K562 (cell line): ENCODE measurements around the gene STK26. TPM values are rescaled to one million over a fixed set of nuclear protein-coding genes. Genes with fewer than 3 reads are reported as not detected.

Experiments used
- ATAC-seq: fragments of 200-7000 bp; cut with Tn5 transposase; 3 replicates; pipeline ENCODE4 v1.9.1; 2020; ENCODE audit warnings: moderate library complexity
- BruUV-seq: library from RNA; stranded (reverse); fragments of 400-500 nt; replicated peaks from 2 replicates; lab custom pipeline; 2021; lab: Mats Ljungman, UMichigan
- CTCF ChIA-PET: fragments of 300-600 bp; formaldehyde crosslinking; extraction: SDS; loops from one replicate; lab custom pipeline; 2021; ENCODE audit warnings: low intra/inter-chr PET ratio; lab: Yijun Ruan, JAX
- POLR2A ChIA-PET: fragments of 300-600, 350-650 bp; sonication (Branson Sonifier 250); formaldehyde crosslinking; extraction: SDS; loops from one replicate; lab custom pipeline; 2021; ENCODE audit warnings: antibody characterized with exemption, inconsistent platforms; lab: Yijun Ruan, JAX
- DNase-seq, 4 experiments: peaks; one replicate each; pipeline versions ENCODE4 v3.0.0 to v3.0.0-alpha.2; 2011 to 2018; ENCODE audit warnings: low spot score in 3 of 4, mixed read lengths in 3 of 4; ENCODE audit errors: extremely low read depth in 1 of 4
- FAIRE-seq: peaks from 2 replicates; lab custom pipeline; 2011; peaks lifted over from hg19 to GRCh38; lab: Jason Lieb, UNC
- H2AFZ ChIP-seq: 2 replicates; pipeline ENCODE4 v1.6.0; 2011; ENCODE audit warnings: low read depth, low read length, control low read depth, inconsistent platforms
- H3K27ac ChIP-seq: fragments of 200-600 bp; 3 replicates; pipeline ENCODE4 v1.8.0; 2011; ENCODE audit warnings: low read depth, mild to moderate bottlenecking, control low read depth, inconsistent platforms, low read length, moderate library complexity, mixed read lengths; ENCODE audit errors: extremely low read depth
- H3K27me3 ChIP-seq, 2 experiments: fragments of 300-600 bp in 1 of 2; 2 replicates in 1 of 2; 3 replicates in 1 of 2; pipeline versions ENCODE4 v1.6.0 to v1.8.0; 2011; ENCODE audit warnings: inconsistent platforms in 2 of 2, low read length in 2 of 2, mild to moderate bottlenecking in 1 of 2, mixed read lengths in 1 of 2, moderate library complexity in 1 of 2; ENCODE audit not compliant: control insufficient read depth in 2 of 2, insufficient read depth in 2 of 2
- H3K36me3 ChIP-seq: fragments of 300-600 bp; 3 replicates; pipeline ENCODE4 v1.8.0; 2011; ENCODE audit warnings: mild to moderate bottlenecking, low read length, inconsistent platforms; ENCODE audit not compliant: control insufficient read depth, insufficient read depth
- H3K4me1 ChIP-seq, 2 experiments: fragments of 200-600 bp in 1 of 2; replicated peaks in 1 of 2; 2 replicates in 1 of 2; 3 replicates in 1 of 2; pipeline versions ENCODE4 v1.5.1 to v1.8.0; 2011; ENCODE audit warnings: inconsistent platforms in 2 of 2, low read length in 2 of 2, mild to moderate bottlenecking in 1 of 2, mixed read lengths in 1 of 2, moderate library complexity in 1 of 2; ENCODE audit not compliant: control insufficient read depth in 2 of 2, insufficient read depth in 2 of 2
- H3K4me2 ChIP-seq: 2 replicates; pipeline ENCODE4 v1.6.1; 2011; ENCODE audit warnings: low read length, control low read depth, inconsistent platforms, mixed read lengths; ENCODE audit not compliant: insufficient read depth
- H3K4me3 ChIP-seq: fragments of 200-600 bp; sonication (generic), shearing (Covaris generic); 2 replicates; pipeline ENCODE4 v1.5.1; 2016; ENCODE audit warnings: control low read depth, inconsistent platforms
- H3K79me2 ChIP-seq: fragments of 200-600 bp; 3 replicates; pipeline ENCODE4 v1.8.0; 2011; ENCODE audit warnings: low read length, inconsistent platforms; ENCODE audit not compliant: control insufficient read depth, insufficient read depth
- H3K9ac ChIP-seq, 2 experiments: 2 replicates each; pipeline versions ENCODE4 v1.6.0 to v1.6.1; 2011; ENCODE audit warnings: low read depth in 2 of 2, low read length in 2 of 2, control low read depth in 1 of 2, inconsistent platforms in 1 of 2, mild to moderate bottlenecking in 1 of 2, mixed read lengths in 1 of 2; ENCODE audit not compliant: insufficient read depth in 1 of 2
- H3K9me1 ChIP-seq: one replicate; pipeline ENCODE4 v1.6.0; 2011; ENCODE audit warnings: inconsistent platforms, mild to moderate bottlenecking, low read length, moderate library complexity; ENCODE audit not compliant: control insufficient read depth, insufficient read depth
- H3K9me3 ChIP-seq: replicated peaks from 2 replicates; pipeline ENCODE4 v1.5.1; 2011; ENCODE audit warnings: low read depth, low read length, inconsistent platforms; ENCODE audit not compliant: control insufficient read depth, insufficient read depth
- H4K20me1 ChIP-seq: replicated peaks from 2 replicates; pipeline ENCODE4 v1.6.1; 2011; ENCODE audit warnings: low read length, inconsistent platforms, mixed read lengths; ENCODE audit not compliant: control insufficient read depth, insufficient read depth
- BRD9 ChIP-seq: fragments of 450-650 bp; IDR thresholded peaks from 2 replicates; pipeline ENCODE4 v1.6.1; 2018; ENCODE audit warnings: low read depth; ENCODE audit not compliant: partially characterized antibody
- CREB1 ChIP-seq, 2 experiments: sonication (generic) in 1 of 2; formaldehyde crosslinking in 1 of 2; IDR thresholded peaks; 2 replicates each; pipeline versions ENCODE4 v1.6.1 to v1.8.0; 2012 to 2022; ENCODE audit warnings: inconsistent platforms in 1 of 2, mild to moderate bottlenecking in 1 of 2, missing genetic modification reagents in 1 of 2, moderate library complexity in 1 of 2
- EWSR1 ChIP-seq: fragments of 450-650 bp; IDR thresholded peaks from 2 replicates; pipeline ENCODE4 v1.6.1; 2018; ENCODE audit warnings: borderline replicate concordance, mild to moderate bottlenecking, low read depth, moderate library complexity; ENCODE audit not compliant: partially characterized antibody
- FOXJ2 ChIP-seq: fragments of 200-800 bp; sonication (Bioruptor generic); IDR thresholded peaks from 2 replicates; pipeline ENCODE4 v1.6.1; 2016; ENCODE audit warnings: missing genetic modification characterization, missing compliant biosample characterization
- GATAD2A ChIP-seq: fragments of 450-650 bp; IDR thresholded peaks from 2 replicates; pipeline ENCODE4 v1.6.1; 2017
- HNRNPUL1 ChIP-seq: fragments of 200-400 bp; formaldehyde crosslinking; IDR thresholded peaks from 2 replicates; pipeline ENCODE4 v1.6.1; 2017; ENCODE audit warnings: low read length
- JUNB ChIP-seq: fragments of 450-650 bp; formaldehyde crosslinking; conservative IDR thresholded peaks from 2 replicates; pipeline ENCODE4 v1.4.0; 2020; ENCODE audit warnings: mild to moderate bottlenecking
- MTF1 ChIP-seq: fragments of 250-450 bp; sonication (Bioruptor Pico); IDR thresholded peaks from 2 replicates; pipeline ENCODE4 v1.9.0; 2021; ENCODE audit warnings: moderate library complexity, mild to moderate bottlenecking, inconsistent platforms, borderline replicate concordance
- PCBP2 ChIP-seq: fragments of 200-400 bp; formaldehyde crosslinking; IDR thresholded peaks from 2 replicates; pipeline ENCODE4 v1.6.1; 2018; ENCODE audit warnings: low read length, low read depth, mild to moderate bottlenecking, moderate library complexity; ENCODE audit not compliant: poor library complexity, severe bottlenecking
- SRSF3 ChIP-seq: fragments of 200-400 bp; formaldehyde crosslinking; IDR thresholded peaks from 2 replicates; pipeline ENCODE4 v1.6.1; 2016; ENCODE audit warnings: mild to moderate bottlenecking, low read length, moderate library complexity; ENCODE audit not compliant: insufficient read depth
- TAL1 ChIP-seq: fragments of 450-650 bp; IDR thresholded peaks from 2 replicates; pipeline ENCODE4 v1.6.1; 2016; ENCODE audit warnings: mild to moderate bottlenecking
- TEAD1 ChIP-seq, 2 experiments: fragments of 450-650 bp in 1 of 2; sonication (generic) in 1 of 2; formaldehyde crosslinking; IDR thresholded peaks; 2 replicates each; pipeline versions ENCODE4 v1.4.0 to v1.8.0; 2020 to 2022; ENCODE audit warnings: mild to moderate bottlenecking in 2 of 2, missing genetic modification reagents in 1 of 2
- WGBS: fragments of 100-300 bp; shearing (Covaris generic); methylation state at CpG from one replicate; pipeline ENCODE4 v1.1.6; 2016; ENCODE audit warnings: low coverage, mixed read lengths; ENCODE audit not compliant: insufficient coverage; ENCODE audit errors: missing lambda C conversion rate; 5-methylcytosine and 5-hydroxymethylcytosine counted together
- in situ Hi-C: fragments of 300-500 bp; cut with MboI; formaldehyde crosslinking; loops from 4 replicates; pipeline ENCODE4 v1.15.0; 2018; ENCODE audit warnings: inconsistent platforms, mixed read lengths
- intact Hi-C: fragments of 100-400 bp; cut with micrococcal nuclease; formaldehyde crosslinking; loops from 2 replicates; pipeline ENCODE4 v1.14.2; 2022
- polyA plus RNA-seq, 8 experiments: library from polyadenylated mRNA; depleted of rRNA in 4 of 8; stranded (reverse) in 5 of 8; unstranded in 3 of 8; fragments of >200 nt; fragmentation: Nextera tagmentation in 2 of 8; fragmentation: Illumina TruSeq in 1 of 8; extraction: Ambion mirVana in 2 of 8; extraction: Trizol in 1 of 8; gene quantifications; 2 replicates each; pipeline versions ENCODE4 v1.2.1 to v1.2.3, GENCODE V29; 2011 to 2014; ENCODE audit warnings: inconsistent platforms in 1 of 8, missing spikeins in 1 of 8
- total RNA-seq, 7 experiments: library from RNA; depleted of rRNA in 6 of 7; stranded (reverse); fragments of >200 nt in 6 of 7; fragmentation: Illumina TruSeq in 2 of 7; extraction: Trizol in 2 of 7; gene quantifications; 2 replicates each; pipeline versions ENCODE4 v1.2.1 to v1.2.3, GENCODE V29; 2011 to 2021; ENCODE audit warnings: low replicate concordance in 1 of 7
- TF ChIP-seq, protein P1 (sequence below): fragments of 450-650 bp; IDR thresholded peaks from 2 replicates; pipeline ENCODE4 v1.6.1; 2016
- TF ChIP-seq, protein P2 (sequence below): fragments of 250-450 bp; sonication (Bioruptor Pico); IDR thresholded peaks from 2 replicates; pipeline ENCODE4 v1.5.0; 2021
- TF ChIP-seq, protein P3 (sequence below), 2 experiments: IDR thresholded peaks in 1 of 2; conservative IDR thresholded peaks in 1 of 2; 2 replicates each; pipeline ENCODE4 v1.6.1; 2016; ENCODE audit warnings: low read depth in 2 of 2, mild to moderate bottlenecking in 1 of 2, missing compliant biosample characterization in 1 of 2, missing genetic modification characterization in 1 of 2, moderate library complexity in 1 of 2
- TF ChIP-seq, protein P4 (sequence below): sonication (generic); formaldehyde crosslinking; IDR thresholded peaks from 2 replicates; pipeline ENCODE4 v1.8.0; 2023; ENCODE audit warnings: mild to moderate bottlenecking, missing genetic modification reagents

Gene STK26
- total and polyA plus RNA-seq, 9 of the 15 experiments (the other 6 are each of a cell fraction or from before 2014, with no cell fraction given): 28.1 to 72.9 (median 50.1) TPM

DNA sequence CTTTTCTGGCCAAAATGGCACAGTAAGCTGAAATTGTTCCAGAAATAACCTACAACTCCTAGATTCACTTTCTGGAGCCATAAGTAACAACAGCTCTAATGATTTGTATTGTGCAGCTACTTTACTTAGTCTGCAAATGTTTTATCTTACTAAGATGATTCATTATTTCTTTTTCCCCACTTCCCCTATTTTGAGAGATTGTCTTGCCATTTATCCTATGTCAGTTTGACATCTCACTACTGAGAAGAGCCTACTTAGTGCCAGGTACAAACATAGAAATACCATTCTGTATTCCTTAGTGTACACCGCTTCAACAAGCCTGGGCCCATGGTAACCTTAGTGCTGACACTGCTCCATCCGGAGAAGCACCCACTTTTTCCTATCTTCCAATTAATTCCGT lies 13.8 kb upstream of the STK26 start:
- in situ Hi-C loops: no loop called here
- H3K9me1 ChIP-seq: no peaks in the 10 kb centered on the region
- H2AFZ ChIP-seq: no peak overlapping the region
- H3K27ac ChIP-seq: no peak overlapping the region
- CTCF ChIA-PET: no interaction called here
- no TSS peak for BruUV-seq
- H3K36me3 ChIP-seq: no peaks in the 10 kb centered on the region
- ATAC-seq (no peak), DNase-seq (no peak), FAIRE-seq (no peak)
- intact Hi-C loops: no loop called here
- WGBS: 61% methylated on average over 3 of the region's 3 CpGs
- no peaks in the 10 kb centered on the region for H3K79me2 ChIP-seq
- POLR2A ChIA-PET: interaction anchor here (1.8 kb wide), 1 partner anchor 13 kb away, joined by 7 read pairs; the partner anchor contains the start of gene STK26
- H3K4me1 ChIP-seq: peaks cover 0 to 25% of the 10 kb centered on the region in 2 experiments; a peak in 4 of 5 replicates
- no peaks in the 10 kb centered on the region for H4K20me1 ChIP-seq
- no peak overlapping the region for H3K4me2 ChIP-seq
- H3K9me3 ChIP-seq: no peaks in the 10 kb centered on the region
- no peak overlapping the region for H3K9ac ChIP-seq
- H3K4me3 ChIP-seq: no peak overlapping the region
- H3K27me3 ChIP-seq: no peaks in the 10 kb centered on the region
- TF ChIP-seq TEAD1 (CRISPR knock-in tag; IDR thresholded peaks at IDR 0.05): no peak
- no peak for TF ChIP-seq HNRNPUL1
- no peak for TF ChIP-seq CREB1 (IDR thresholded peaks at IDR 0.05)
- TF ChIP-seq CREB1 (CRISPR knock-in tag; IDR thresholded peaks at IDR 0.05): no peak
- TF ChIP-seq, protein P1, sequence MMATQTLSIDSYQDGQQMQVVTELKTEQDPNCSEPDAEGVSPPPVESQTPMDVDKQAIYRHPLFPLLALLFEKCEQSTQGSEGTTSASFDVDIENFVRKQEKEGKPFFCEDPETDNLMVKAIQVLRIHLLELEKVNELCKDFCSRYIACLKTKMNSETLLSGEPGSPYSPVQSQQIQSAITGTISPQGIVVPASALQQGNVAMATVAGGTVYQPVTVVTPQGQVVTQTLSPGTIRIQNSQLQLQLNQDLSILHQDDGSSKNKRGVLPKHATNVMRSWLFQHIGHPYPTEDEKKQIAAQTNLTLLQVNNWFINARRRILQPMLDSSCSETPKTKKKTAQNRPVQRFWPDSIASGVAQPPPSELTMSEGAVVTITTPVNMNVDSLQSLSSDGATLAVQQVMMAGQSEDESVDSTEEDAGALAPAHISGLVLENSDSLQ: no peak
- TF ChIP-seq PCBP2: no peak
- TF ChIP-seq GATAD2A: no peak
- TF ChIP-seq TAL1: no peak
- no peak for TF ChIP-seq EWSR1
- TF ChIP-seq SRSF3: no peak
- TF ChIP-seq FOXJ2 (tag): no peak
- TF ChIP-seq, protein P2, sequence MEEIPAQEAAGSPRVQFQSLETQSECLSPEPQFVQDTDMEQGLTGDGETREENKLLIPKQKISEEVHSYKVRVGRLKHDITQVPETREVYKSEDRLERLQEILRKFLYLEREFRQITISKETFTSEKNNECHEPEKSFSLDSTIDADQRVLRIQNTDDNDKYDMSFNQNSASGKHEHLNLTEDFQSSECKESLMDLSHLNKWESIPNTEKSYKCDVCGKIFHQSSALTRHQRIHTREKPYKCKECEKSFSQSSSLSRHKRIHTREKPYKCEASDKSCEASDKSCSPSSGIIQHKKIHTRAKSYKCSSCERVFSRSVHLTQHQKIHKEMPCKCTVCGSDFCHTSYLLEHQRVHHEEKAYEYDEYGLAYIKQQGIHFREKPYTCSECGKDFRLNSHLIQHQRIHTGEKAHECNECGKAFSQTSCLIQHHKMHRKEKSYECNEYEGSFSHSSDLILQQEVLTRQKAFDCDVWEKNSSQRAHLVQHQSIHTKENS: no peak
- TF ChIP-seq, protein P3, sequence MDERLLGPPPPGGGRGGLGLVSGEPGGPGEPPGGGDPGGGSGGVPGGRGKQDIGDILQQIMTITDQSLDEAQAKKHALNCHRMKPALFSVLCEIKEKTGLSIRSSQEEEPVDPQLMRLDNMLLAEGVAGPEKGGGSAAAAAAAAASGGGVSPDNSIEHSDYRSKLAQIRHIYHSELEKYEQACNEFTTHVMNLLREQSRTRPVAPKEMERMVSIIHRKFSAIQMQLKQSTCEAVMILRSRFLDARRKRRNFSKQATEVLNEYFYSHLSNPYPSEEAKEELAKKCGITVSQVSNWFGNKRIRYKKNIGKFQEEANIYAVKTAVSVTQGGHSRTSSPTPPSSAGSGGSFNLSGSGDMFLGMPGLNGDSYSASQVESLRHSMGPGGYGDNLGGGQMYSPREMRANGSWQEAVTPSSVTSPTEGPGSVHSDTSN (CRISPR knock-in tag; IDR thresholded peaks at IDR 0.05; ENCODE audit: low read depth): no peak
- TF ChIP-seq, protein P3 (tag; conservative IDR thresholded peaks at IDR 0.05; ENCODE audit: low read depth): peak; percentile 47; the same call in 1 of the 2 replicates
- no peak for TF ChIP-seq MTF1 (CRISPR knock-in tag)
- TF ChIP-seq JUNB (CRISPR knock-in tag): no peak
- no peak for TF ChIP-seq BRD9
- TF ChIP-seq, protein P4, sequence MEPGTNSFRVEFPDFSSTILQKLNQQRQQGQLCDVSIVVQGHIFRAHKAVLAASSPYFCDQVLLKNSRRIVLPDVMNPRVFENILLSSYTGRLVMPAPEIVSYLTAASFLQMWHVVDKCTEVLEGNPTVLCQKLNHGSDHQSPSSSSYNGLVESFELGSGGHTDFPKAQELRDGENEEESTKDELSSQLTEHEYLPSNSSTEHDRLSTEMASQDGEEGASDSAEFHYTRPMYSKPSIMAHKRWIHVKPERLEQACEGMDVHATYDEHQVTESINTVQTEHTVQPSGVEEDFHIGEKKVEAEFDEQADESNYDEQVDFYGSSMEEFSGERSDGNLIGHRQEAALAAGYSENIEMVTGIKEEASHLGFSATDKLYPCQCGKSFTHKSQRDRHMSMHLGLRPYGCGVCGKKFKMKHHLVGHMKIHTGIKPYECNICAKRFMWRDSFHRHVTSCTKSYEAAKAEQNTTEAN (CRISPR knock-in tag): no peak
